Spleen (tissue), 7 donors: ENCODE data around the gene CAMSAP2.

Experiments
- POLR2AphosphoS5 ChIP-seq, 3 donors: sonication (generic); formaldehyde crosslinking; IDR thresholded peaks; one replicate each; pipeline ENCODE4 v1.5.1; 2017; ENCODE audit warnings: antibody characterized with exemption in 3 of 3
- TF ChIP-seq, protein P1 (sequence below), 11 experiments: fragments of 200-600 bp in 7 of 11; fragments of 450-650 bp in 4 of 11; sonication (generic) in 4 of 11; IDR thresholded peaks in 8 of 11; conservative IDR thresholded peaks in 3 of 11; 1 replicate in 7 of 11; 2 replicates in 4 of 11; pipeline versions ENCODE4 v1.4.0 to v1.8.0; 2016 to 2021; ENCODE audit warnings: antibody characterized with exemption in 11 of 11, inconsistent platforms in 4 of 11, mild to moderate bottlenecking in 1 of 11
- donor health status: DM: no; HTN: no; CAD: no; lungs with moderate emphysema.
- donor health status: DM: no; HTN: no; CAD: no.
- donor health status: DM: no; HTN: no; CAD: no.

DNA sequence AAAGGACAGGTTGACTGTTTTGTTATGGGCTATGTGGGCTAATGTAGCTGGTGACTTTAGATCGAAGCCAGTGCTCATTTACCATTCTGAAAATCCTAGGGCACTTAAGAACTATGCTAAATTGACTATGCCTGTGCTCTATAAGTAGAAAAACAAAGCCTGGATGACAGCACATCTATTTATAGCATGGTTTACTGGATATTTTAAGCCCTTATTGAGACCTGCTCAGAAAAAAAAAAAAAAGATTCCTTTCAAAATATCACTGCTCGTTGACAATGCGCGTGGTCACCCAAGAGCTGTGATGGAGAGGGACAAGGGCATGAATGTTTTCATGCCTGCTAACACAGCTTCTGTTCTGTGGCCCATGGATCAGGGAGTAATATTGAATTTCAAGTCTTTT lies 48.1 kb downstream of the CAMSAP2 start:
- TF ChIP-seq, protein P1, sequence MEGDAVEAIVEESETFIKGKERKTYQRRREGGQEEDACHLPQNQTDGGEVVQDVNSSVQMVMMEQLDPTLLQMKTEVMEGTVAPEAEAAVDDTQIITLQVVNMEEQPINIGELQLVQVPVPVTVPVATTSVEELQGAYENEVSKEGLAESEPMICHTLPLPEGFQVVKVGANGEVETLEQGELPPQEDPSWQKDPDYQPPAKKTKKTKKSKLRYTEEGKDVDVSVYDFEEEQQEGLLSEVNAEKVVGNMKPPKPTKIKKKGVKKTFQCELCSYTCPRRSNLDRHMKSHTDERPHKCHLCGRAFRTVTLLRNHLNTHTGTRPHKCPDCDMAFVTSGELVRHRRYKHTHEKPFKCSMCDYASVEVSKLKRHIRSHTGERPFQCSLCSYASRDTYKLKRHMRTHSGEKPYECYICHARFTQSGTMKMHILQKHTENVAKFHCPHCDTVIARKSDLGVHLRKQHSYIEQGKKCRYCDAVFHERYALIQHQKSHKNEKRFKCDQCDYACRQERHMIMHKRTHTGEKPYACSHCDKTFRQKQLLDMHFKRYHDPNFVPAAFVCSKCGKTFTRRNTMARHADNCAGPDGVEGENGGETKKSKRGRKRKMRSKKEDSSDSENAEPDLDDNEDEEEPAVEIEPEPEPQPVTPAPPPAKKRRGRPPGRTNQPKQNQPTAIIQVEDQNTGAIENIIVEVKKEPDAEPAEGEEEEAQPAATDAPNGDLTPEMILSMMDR (IDR thresholded peaks at IDR 0.05 in 8 of 11, conservative IDR thresholded peaks at IDR 0.05 in 3 of 11) = no peak
- no peak for TF ChIP-seq POLR2AphosphoS5 (IDR thresholded peaks at IDR 0.05)
